DND-41 (cell line): Measurements from ENCODE around the gene COPZ1.
"Not testable (repeated sequence)": the region's sequence is repeated elsewhere in the genome, so short reads cannot be mapped to it uniquely, and the experiment has no call there.

Experiments used
- ATAC-seq: fragments of 200-7000 bp; cut with Tn5 transposase; 3 replicates; pipeline ENCODE4 v1.9.1; 2021; ENCODE audit warnings: low read depth; ENCODE audit not compliant: insufficient read depth
- DNase-seq: peaks from one replicate; pipeline ENCODE4 v3.0.0-alpha.2; 2020
- H2AFZ ChIP-seq: 2 replicates; pipeline ENCODE4 v1.6.0; 2012; ENCODE audit warnings: low read depth, low read length
- H3K27ac ChIP-seq: 2 replicates; pipeline ENCODE4 v1.5.1; 2012; ENCODE audit warnings: low read length, inconsistent platforms
- H3K27me3 ChIP-seq: fragments of 200-600 bp; sonication (generic); 2 replicates; pipeline ENCODE4 v1.6.0; 2012; ENCODE audit warnings: low read length, mild to moderate bottlenecking, inconsistent platforms; ENCODE audit not compliant: insufficient read depth, poor library complexity
- H3K36me3 ChIP-seq: 2 replicates; pipeline ENCODE4 v1.5.1; 2012; ENCODE audit warnings: low read length, inconsistent platforms; ENCODE audit not compliant: insufficient read depth
- H3K4me1 ChIP-seq: 2 replicates; pipeline ENCODE4 v1.5.1; 2012; ENCODE audit warnings: mild to moderate bottlenecking, low read length; ENCODE audit not compliant: insufficient read depth
- H3K4me2 ChIP-seq: 2 replicates; pipeline ENCODE4 v1.6.0; 2012; ENCODE audit warnings: mild to moderate bottlenecking, moderate library complexity, low read length, inconsistent platforms; ENCODE audit not compliant: insufficient read depth
- H3K4me3 ChIP-seq, 2 experiments: fragments of 200-600 bp in 1 of 2; shearing (Covaris generic) in 1 of 2; 2 replicates each; pipeline ENCODE4 v1.5.1; 2012 to 2016; ENCODE audit warnings: inconsistent platforms in 2 of 2, low read length in 2 of 2, mild to moderate bottlenecking in 2 of 2, low read depth in 1 of 2, moderate library complexity in 1 of 2
- H3K79me2 ChIP-seq: 2 replicates; pipeline ENCODE4 v1.6.0; 2012; ENCODE audit warnings: low read length, inconsistent platforms; ENCODE audit not compliant: insufficient read depth
- H3K9ac ChIP-seq: 2 replicates; pipeline ENCODE4 v1.6.0; 2012; ENCODE audit warnings: low read depth, mild to moderate bottlenecking, inconsistent platforms, low read length, moderate library complexity
- H3K9me3 ChIP-seq: 2 replicates; pipeline ENCODE4 v1.5.1; 2012; ENCODE audit warnings: low read length, moderate library complexity, mild to moderate bottlenecking, inconsistent platforms; ENCODE audit not compliant: insufficient read depth, severe bottlenecking
- H4K20me1 ChIP-seq: 2 replicates; pipeline ENCODE4 v1.6.0; 2012; ENCODE audit warnings: low read length; ENCODE audit not compliant: insufficient read depth
- CTCF ChIP-seq: IDR thresholded peaks from 2 replicates; pipeline ENCODE4 v1.5.1; 2012; ENCODE audit warnings: borderline replicate concordance, low read length, moderate library complexity, mild to moderate bottlenecking; ENCODE audit not compliant: poor library complexity, severe bottlenecking; ENCODE audit errors: extremely low read depth
- EZH2 ChIP-seq: IDR thresholded peaks from 3 replicates; pipeline ENCODE4 v1.6.1; 2012; ENCODE audit warnings: borderline replicate concordance, low read depth, mild to moderate bottlenecking, moderate library complexity, low read length, inconsistent platforms; ENCODE audit not compliant: severe bottlenecking

The COPZ1 gene

GRCh38 chr12:54352891-54353874 lies 28.3 kb downstream of the COPZ1 start:
- Histone ChIP-seq H3K36me3 (peaks cover 33% of the 10 kb centered on the region), H3K9ac (no peak overlapping the region), H3K27ac (no peak overlapping the region), H2AFZ (no peak overlapping the region), H3K9me3 (no peaks in the 10 kb centered on the region), H3K79me2 (no peaks in the 10 kb centered on the region), H3K4me3 (no peak overlapping the region), H4K20me1 (no peaks in the 10 kb centered on the region), H3K27me3 (no peaks in the 10 kb centered on the region), H3K4me1 (peaks cover 17% of the 10 kb centered on the region), H3K4me2 (no peak overlapping the region)
- TF ChIP-seq EZH2 = no peak
- no peak for TF ChIP-seq CTCF
- no peak for DNase-seq
- ATAC-seq = no peak

- H4K20me1 ChIP-seq, H2AFZ ChIP-seq, H3K9me3 ChIP-seq, H3K27ac ChIP-seq, H3K4me3 ChIP-seq, DNase-seq, H3K4me2 ChIP-seq, ATAC-seq, H3K9ac ChIP-seq, H3K79me2 ChIP-seq, H3K27me3 ChIP-seq: not testable (repeated sequence)
- Histone ChIP-seq H3K36me3 (peaks cover 25% of the 10 kb centered on the region), H3K4me1 (peaks cover 24% of the 10 kb centered on the region)
Measured at GRCh38 chr12:54354271-54354670, 29.3 kb downstream of the COPZ1 start.

- peaks cover 31% of the 10 kb centered on the region for H3K4me1 ChIP-seq
Measured at GRCh38 chr12:54355104-54355815, 30.3 kb downstream of the COPZ1 start.

More at GRCh38 chr12:54355104-54355815, 30.3 kb downstream of the COPZ1 start:
- DNase-seq = no peak
- no peak overlapping the region for H3K9ac ChIP-seq
- H3K9me3 ChIP-seq = no peaks in the 10 kb centered on the region
- no peak overlapping the region for H2AFZ ChIP-seq
- ATAC-seq = no peak
- H3K36me3 ChIP-seq = peaks cover 17% of the 10 kb centered on the region
- no peak for TF ChIP-seq EZH2
- TF ChIP-seq CTCF = no peak
- no peaks in the 10 kb centered on the region for H3K79me2 ChIP-seq
- H3K27ac ChIP-seq = no peak overlapping the region
- no peak overlapping the region for H3K4me2 ChIP-seq
- H3K27me3 ChIP-seq = no peaks in the 10 kb centered on the region
- H4K20me1 ChIP-seq = no peaks in the 10 kb centered on the region
- no peak overlapping the region for H3K4me3 ChIP-seq
